ENCODE data around the gene LDLRAD4.
"Not testable (repeated sequence)": the region's sequence is repeated elsewhere in the genome, so short reads cannot be mapped to it uniquely, and the experiment has no call there.

Gene LDLRAD4

GRCh38 chr18:13464432-13465123, 246.0 kb downstream of the LDLRAD4 start:
- peak; percentile 60 for DNase-seq (ENCODE audit: low read depth)

- no peak for DNase-seq (ENCODE audit: low read depth)
Measured at GRCh38 chr18:13465124-13465446, 246.5 kb downstream of the LDLRAD4 start.

- DNase-seq (ENCODE audit: low read depth) = no peak
Measured at GRCh38 chr18:13465476-13465875, 246.9 kb downstream of the LDLRAD4 start.

- DNase-seq (ENCODE audit: low read depth) = no peak
Measured at GRCh38 chr18:13470516-13471197, 252.1 kb downstream of the LDLRAD4 start.

GRCh38 chr18:13471198-13471845, 252.8 kb downstream of the LDLRAD4 start:
- DNase-seq (ENCODE audit: low read depth) = no peak

- DNase-seq (ENCODE audit: low read depth) = no peak
Measured at GRCh38 chr18:13471971-13472628, 253.5 kb downstream of the LDLRAD4 start.

GRCh38 chr18:13473751-13474150, 255.2 kb downstream of the LDLRAD4 start:
- DNase-seq (ENCODE audit: low read depth) = no peak

- no peak for DNase-seq (ENCODE audit: low read depth)
Measured at GRCh38 chr18:13474336-13474735, 255.8 kb downstream of the LDLRAD4 start.

GRCh38 chr18:13474907-13475545, 256.5 kb downstream of the LDLRAD4 start:
- DNase-seq (ENCODE audit: low read depth) = no peak

GRCh38 chr18:13476312-13476711, 257.8 kb downstream of the LDLRAD4 start:
- not testable (repeated sequence) for DNase-seq (ENCODE audit: low read depth)

GRCh38 chr18:13477147-13477683, 258.7 kb downstream of the LDLRAD4 start:
- DNase-seq (ENCODE audit: low read depth) = no peak

GRCh38 chr18:13480571-13481255, 262.2 kb downstream of the LDLRAD4 start:
- no peak for DNase-seq (ENCODE audit: low read depth)

GRCh38 chr18:13481331-13481730, 262.8 kb downstream of the LDLRAD4 start:
- no peak for DNase-seq (ENCODE audit: low read depth)

- DNase-seq (ENCODE audit: low read depth) = no peak
Measured at GRCh38 chr18:13481820-13482617, 263.5 kb downstream of the LDLRAD4 start.

GRCh38 chr18:13482618-13482945, 264.0 kb downstream of the LDLRAD4 start:
- DNase-seq (ENCODE audit: low read depth) = no peak

- DNase-seq (ENCODE audit: low read depth) = no peak
Measured at GRCh38 chr18:13483316-13484270, 265.0 kb downstream of the LDLRAD4 start.

- DNase-seq (ENCODE audit: low read depth) = no peak
Measured at GRCh38 chr18:13485182-13485581, 266.6 kb downstream of the LDLRAD4 start.

- no peak for DNase-seq (ENCODE audit: low read depth)
Measured at GRCh38 chr18:13485604-13486003, 267.0 kb downstream of the LDLRAD4 start.

- DNase-seq (ENCODE audit: low read depth) = no peak
Measured at GRCh38 chr18:13486284-13486683, 267.7 kb downstream of the LDLRAD4 start.

GRCh38 chr18:13486686-13487085, 268.1 kb downstream of the LDLRAD4 start:
- DNase-seq (ENCODE audit: low read depth) = no peak

Measured in activated T-helper 1 cell treated with Interleukin-2 at 50 U/mL for 16 hours (primary cell).